HG02852 (cell line): ENCODE measurements around the gene ROR2.

Experiments used
- ATAC-seq: cut with Tn5 transposase; IDR thresholded peaks from one replicate; pipeline ENCODE4 v1.9.1; 2021; ENCODE audit warnings: mild to moderate bottlenecking, moderate library complexity; ENCODE audit not compliant: unreplicated experiment

ROR2 gene

DNA sequence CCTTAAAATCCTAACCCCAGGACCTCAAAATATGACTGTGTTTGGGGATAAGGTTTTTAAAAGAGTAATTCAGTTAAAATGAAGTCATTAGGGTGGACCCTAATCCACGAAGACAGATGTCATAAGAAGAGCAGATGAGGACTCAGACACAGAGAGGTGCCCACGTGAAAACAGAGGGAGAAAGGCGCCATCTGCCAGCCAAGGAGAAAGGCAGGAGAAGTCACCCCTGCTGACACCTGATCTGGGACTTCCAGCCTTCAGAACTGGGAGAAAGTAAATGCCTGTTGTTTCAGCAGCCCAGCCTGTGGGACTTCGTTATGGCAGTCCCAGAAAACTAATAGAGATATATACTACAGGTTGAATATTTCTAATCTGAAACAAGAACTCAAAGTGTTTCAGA lies 67.4 kb downstream of the ROR2 start:
- no peak for ATAC-seq

DNA sequence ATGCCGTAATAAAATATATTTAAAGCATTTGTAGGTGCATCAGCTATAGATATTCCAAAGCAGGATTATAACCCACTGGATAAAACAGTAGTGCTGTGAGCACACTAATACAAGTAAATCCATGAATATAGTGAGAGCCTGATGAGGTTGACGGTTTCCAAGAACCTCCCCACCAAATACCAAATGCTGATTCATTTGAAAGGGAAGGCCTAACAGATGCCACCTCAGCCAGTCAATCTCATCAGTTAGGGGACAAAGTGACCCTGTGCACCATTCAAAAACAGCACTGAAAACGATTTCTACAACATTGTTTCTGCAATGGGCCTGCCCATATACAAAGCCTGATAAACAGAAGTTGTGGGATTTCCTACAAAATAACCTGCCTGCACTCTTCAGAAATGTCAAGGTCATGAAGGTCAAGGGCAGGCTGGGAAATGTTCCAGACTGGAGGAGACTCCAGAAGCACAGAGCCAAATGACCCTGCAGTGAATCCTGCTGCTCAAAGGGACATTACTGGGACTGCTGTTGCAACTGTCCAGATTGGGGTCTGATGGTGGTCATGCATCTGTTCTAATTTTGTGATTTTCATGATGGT lies 69.6 kb downstream of the ROR2 start:
- ATAC-seq, result no peak

DNA sequence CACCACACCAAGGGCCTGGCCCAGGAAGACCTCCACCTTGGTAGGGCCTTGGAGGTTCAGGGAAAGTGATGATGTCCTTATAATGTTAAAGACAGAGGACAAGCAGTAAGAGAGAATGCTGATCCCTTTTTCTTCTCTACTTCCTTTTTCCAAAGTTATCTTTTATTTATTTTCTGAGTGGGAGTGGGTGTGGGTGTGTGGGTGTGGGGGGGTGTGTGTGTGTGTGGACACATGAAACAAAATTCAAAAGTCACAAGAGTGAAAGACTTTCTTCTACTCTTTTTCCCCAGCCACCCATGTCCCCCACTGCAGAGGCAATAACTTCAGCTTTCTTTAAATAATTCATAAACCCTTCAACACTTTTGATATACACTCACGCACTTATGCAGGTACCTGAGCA lies 70.8 kb downstream of the ROR2 start:
- no peak for ATAC-seq

DNA sequence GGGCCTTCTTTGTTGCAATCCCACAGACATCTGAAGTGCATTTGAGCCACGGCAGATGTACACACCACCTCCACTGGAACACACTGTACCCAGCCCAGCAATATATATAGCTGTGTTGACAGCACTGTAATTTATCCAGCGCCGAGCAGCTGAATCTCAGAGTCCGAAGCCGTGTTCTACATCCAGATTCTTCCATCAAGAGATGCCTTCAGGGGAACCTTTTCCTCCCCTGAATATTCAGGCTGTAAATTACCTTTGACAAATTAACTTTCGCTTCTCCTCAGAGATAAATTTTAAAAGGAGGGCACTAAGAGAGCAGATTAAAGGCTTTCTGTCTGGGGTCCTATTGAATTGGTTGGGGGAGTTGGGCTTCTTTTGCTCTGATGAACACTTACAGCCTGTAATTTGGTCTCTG lies 76.4 kb downstream of the ROR2 start:
- ATAC-seq, result no peak

DNA sequence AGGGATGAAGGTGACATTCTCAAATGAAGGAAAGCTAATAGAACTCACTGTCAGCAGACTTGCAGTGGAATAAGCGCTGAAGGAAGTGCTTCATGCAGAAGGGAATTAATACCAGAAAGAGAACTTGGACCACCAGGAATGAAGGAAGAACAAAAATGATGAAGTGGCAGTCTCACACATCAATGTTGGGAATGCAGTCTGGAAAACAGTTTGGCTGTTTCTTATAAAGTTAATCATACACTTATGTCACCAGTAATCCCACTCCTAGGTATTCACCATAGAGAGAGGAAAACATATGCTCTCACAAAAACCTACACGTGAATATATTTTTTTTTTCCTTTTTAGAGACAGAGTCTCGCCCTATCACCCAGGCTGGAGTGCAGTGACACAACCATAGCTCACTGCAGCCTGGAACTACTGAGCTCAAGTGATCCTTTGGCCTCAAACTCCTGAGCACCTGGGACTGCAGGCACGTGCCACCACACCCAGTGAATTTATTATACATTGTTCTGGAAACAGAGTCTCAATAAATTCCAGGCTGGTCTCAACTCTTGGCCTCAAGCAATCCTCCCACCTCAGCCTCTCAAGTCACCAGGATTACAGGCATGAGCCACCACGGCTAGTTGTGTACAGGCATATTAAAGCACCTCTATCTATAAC lies 81.2 kb downstream of the ROR2 start:
- ATAC-seq, result no peak

DNA sequence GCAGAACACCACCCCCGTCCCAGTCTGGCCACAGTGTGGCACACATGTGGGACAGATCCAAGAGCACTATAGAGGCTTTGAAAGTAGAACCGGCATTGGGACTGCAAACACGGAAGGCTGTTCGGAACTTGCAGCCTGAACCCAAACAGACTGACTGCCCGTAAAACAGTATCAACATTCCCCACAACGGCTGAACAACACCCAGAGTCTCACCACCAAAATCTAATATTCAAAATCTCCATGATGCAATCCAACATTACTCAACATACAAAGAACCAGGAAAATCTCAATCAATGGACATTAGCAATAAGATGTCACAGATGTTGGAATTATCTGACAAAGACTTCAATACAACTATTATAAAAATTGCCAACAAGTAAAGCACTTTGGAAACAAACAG lies 82.3 kb downstream of the ROR2 start:
- no peak for ATAC-seq

DNA sequence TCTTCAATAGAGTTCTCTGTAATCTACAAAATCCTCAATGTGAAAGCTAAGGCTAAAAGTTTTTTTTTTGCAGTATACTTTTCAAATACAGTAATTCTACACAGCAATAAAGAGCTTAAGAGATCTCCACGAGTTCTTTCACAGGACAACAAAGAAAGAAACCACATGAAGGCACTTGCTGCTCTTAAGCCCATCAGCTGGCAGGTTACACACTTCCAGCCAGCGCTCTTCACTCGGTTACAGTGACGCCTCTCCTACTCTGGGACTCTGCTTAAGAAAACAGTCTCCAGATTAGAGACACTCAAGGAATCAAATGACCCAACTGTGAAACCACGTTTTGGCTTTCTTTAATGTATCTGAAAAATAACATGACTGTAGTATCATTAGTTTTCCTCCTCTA lies 85.0 kb downstream of the ROR2 start:
- no peak for ATAC-seq

DNA sequence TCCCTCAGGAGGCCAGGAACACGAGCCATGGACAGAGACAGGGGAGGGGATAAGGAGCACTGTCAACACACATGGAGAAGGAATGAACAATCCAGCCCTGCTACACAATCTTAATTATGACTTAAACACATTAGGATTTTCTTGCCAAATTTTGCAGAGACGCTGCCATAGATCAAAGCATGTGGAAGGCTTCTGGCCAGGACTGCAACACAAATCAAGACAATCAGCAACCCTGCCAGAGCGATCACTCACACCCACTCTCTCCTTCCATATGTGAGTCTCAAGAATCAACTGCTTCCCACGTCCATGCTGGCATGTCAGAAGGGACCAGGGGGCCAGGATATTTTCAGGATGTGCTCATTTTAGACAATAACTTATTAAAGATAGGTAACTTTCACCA lies 85.6 kb downstream of the ROR2 start:
- ATAC-seq, result no peak

DNA sequence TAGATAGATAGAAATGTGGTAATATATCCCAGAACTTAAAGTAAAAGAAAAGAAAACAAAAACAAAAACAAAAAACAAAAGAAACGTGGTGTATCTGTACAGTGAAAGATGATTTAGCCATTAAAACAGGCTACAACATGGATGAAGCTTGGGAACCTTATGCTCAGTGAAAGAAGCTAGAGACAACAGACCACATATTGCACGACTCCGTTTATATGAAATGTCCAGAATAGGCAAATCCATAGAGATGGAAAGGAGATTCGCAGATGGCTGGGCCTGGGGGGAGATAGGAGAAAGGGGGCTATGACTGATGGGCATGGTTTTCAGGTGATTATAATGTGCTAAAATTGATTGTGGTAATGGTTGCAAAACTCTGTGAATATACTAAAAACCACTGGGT lies 86.6 kb downstream of the ROR2 start:
- no peak for ATAC-seq

DNA sequence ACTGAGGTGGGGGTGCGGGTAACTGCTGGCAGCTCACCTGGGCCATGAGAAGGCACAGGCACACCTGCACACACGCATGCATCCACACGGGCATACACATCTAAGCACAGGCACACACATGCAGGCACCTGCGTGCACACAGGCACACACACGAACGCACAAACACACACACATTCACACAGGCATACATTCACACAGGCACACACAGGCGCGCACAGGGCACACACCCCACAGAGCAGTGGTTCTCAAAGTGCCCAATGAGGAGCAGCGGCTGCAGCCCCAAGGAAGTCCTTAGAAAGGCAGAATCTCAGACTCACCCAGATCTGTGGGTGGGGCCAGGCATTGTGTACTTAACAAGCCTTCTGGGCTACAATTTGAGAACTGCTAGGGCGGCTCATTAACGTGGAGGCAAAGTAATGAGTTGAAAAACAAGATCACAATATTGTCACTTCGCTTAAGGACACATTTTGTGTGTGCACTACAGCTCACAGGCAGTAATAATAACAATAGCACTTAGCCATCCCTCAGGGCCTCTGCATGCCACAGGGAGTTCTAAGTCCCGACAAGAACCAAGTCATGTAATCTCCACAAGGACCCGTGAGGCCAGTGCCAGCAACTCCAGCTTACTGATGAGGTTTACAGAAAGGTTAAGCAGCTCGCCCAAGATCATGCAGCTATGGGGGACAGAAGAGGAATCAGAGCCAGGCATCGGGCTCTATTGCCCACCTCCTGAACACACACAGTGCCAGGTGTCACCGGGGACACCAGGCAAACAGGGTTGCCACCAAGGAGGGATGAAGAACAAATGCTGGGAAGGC lies 91.6 kb downstream of the ROR2 start:
- ATAC-seq, result no peak

DNA sequence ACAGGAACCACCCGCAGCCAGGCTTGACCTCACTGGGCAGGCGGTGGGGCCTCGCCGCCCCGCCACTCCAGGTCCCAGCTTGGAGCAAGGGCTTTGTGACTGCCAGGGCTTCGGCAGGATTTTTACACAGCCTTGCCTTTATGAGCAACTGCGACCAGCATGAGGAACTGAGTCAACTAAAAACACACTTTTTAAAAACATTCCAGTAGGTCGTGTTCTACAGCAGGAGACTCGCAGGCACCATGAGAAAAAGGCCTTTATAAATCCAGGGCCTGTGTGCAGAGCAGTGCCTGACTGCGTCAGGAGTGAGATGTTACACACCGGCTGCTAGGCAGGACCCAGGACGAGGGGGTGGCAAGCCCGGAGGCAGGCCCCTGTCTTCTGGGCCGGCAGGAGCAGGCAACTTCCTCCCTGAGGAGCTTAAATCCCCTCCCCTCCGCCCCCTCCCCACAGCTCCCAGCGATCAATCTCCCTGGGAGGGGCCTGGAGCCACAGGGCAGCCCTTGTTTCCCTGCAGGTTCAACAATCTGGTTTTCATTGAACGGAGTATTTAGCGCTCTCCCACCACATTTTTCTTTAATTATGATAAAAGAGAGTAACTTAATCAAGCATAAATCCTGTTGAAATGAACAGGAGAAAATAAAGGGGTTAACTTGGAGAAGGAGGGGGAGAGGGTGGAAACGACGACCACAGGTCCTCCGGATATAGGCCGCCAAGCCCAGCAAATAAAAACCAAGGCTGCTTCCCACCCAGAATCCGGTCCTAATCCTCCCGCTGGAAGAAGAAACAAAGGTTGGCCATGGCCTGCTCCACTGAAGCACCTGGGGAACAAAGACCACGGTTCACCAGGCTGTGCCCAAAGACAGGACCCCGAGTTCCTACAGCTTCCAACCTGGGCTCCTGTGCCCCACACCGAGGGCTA lies 92.5 kb downstream of the ROR2 start:
- no peak for ATAC-seq

DNA sequence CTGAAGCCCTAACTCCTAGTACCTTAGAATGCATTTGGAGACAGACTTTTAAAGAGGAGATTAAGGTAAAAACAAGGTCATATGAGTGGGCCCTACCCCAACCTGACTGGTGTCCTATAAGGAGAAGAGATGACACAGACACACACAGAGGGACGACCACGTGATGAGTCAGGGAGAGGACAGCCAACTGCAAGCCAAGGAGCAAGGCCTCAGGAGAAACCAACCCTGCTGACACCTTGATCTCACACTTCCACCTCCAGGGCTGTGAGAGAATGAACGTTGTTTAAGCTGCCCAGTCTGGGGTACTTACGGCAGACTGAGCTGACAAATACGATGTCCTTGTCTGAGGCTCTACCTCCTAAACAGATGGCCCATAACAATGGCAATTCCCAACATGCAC lies 93.6 kb downstream of the ROR2 start:
- no peak for ATAC-seq

DNA sequence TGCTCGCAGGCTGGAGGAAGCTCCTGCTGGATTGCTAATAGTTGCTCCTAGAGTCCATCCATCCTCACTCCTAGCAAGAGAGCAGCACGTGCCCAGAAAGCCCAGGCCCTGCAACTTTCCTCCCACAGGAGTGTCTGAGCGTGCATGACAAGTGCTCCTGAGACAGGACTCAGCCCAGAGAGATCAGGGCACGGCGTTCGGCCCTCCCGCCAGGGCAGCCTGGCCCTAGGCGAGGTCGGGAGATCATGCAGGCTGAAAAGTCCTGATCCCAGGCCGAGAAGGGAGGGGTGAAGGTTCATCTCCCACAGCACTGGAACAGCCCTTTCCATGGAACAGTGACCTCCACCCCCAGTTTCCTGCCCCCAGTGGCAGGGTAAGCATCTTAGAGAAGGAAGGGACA lies 94.8 kb downstream of the ROR2 start:
- no peak for ATAC-seq

DNA sequence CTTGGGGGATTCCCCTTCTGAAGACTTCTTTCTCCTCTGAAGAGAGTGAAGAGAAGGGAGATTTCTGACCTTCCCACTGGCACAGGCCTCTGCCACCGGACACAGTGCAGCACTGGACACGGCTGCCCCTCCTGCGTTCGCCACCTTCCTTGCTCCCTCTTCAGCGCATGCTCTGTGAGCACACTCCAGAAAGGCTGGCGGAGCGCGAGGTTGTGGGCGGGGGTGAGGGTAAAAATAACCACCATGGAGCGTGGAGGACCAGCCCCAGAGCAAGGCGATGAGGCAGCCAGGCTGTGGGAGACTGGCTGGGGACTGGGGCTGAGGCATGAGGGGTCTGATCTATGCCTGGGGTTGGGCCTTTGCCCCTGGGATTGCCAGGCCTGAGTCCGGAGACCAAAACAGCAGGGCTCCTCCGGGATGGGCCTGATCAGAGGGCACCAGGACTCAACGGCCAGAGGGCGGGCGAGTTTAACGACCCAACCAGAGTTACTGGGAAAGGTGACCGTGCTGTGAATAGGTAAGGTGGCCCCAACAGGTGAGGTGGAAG lies 97.2 kb downstream of the ROR2 start:
- ATAC-seq, result no peak

DNA sequence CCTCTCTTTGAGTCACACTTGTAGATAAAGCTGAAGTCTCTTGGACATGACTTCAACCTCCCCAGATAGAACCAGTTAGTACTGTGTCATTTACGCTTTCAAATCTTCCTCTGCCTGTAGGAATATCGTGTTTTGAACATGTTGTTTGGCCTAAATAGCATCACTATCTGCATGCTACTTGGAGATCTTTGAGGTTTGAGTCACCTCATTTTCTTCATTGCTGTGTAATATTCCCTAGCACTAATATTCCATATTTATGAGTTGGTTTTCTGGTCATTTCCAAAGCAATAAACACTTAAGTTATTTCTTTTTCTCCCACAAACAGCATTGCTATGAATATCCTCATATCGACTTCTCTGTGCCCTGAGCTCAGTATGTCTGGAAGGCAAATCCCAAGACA lies 100.3 kb downstream of the ROR2 start:
- ATAC-seq, result no peak

DNA sequence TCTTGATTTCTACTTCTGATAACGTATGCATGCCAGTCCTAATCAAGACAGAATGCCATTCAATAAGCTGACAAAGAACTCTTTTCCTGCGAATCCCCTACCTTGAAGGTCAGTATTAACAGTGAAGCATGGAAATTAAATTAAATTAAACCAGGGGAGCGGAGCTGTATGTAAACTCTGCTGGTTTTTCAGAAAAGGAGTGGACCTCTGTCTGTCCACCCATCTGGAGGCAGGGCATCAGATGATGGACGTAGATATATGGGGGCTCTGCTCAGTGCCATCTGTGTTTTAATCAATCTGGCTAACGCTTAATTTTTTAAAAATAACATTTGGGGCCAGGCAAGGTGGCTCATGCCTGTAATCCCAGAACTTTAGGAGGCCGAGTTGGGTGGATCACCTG lies 101.9 kb downstream of the ROR2 start:
- no peak for ATAC-seq

DNA sequence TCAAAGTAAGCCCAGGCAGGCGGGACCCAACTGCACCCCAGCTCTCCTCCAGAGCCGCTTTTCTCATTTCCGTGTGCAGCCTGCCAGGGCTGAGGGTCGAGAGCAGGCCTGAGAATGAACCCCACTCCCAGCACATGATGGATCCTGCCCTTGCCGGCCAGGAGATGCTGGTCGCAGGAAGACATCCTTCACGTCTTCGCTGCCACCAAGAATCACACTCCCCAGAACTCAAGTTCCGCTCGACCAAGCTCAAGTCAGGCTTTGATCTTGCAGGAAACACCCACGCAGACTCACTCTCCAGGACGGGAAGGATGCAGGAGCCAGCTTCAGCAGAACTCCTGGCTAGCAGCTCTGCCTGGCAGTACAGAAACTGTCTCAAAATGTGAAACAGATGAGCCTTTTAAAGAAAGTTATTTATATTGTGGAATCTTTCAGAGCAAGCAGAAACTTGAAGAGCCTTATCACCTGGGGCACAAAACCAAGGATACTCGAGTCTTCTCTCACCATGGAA lies 102.4 kb downstream of the ROR2 start:
- ATAC-seq, result no peak

DNA sequence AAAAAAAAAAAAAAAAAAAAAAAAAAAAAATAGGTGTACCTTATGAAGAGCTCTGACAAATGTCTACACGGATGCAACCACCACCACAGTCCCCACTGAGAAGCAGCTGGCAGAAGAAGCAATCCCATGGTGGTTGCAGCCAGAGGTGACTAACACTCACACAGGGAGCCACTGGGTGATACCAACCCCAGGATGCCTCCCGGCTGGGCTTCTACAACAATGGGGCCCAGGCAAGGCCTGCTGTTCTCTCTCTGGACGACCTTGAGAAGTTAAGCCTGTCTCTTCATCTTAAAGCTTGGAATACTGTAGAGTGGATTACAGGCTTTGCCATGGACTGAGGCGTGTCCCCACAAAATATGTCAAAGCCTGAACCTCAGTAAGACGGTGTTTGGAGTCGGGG lies 104.1 kb downstream of the ROR2 start:
- ATAC-seq, result no peak

DNA sequence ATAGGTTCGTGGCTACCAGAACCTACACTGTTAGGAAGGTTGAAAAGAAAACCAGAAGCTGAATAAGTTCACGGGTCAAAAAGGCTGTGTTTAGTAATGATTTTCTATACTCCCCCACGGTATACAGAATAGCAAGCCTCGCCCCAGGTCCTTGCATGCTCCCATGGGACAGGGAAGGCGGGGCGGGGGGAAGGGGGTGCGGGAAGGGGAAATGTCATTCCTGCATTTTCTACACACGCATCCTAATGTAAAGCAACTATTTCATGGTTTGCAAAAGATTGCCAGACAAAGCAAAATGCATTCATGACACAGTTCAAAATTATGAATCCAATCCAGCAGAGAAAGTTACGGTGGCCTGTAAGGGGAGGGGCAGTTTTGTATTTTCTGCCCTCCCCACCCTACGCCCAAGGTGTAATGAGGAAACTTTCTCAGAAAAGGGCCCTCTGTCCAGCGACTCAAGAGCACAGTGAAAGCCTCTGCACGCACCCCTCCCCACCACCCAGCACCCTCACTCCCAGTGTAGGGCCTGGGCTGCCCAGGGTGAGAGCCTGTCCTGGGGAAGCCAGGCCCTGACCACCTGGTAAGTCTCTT lies 105.2 kb downstream of the ROR2 start:
- no peak for ATAC-seq

DNA sequence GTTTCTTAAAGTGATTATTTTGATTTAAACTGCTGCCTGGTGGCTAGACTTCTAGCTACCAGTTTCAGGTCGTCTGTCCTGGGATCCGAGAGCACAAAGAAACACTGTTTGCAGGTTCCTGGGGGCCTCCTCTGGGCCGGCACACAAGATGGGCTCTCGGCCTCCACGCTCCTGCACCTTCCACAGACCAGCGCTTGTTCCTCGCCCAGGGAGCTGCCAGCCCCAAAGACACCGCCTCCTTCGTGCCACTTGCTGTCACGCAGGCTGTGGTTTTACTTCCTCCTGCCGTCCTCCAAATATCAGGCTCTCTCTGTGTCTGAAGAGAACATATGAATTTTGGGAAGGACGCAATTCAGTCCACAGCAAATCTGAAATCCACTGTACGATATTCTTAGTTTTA lies 105.8 kb downstream of the ROR2 start:
- ATAC-seq, result no peak
